Stimulated activated CD4-positive, alpha-beta T cell treated with anti-CD3 and anti-CD28 coated beads, Interleukin-12 subunit alpha, Interleukin-12 subunit beta, amount 100 ng/mL, for 4 hours (primary cell): ENCODE measurements around the gene EIF3I.

Experiments
- DNase-seq: peaks from one replicate; pipeline ENCODE4 v3.0.0-alpha.2; 2020

The EIF3I gene

GRCh38 chr1:32221980-32222755 lies at the start of gene EIF3I, which contains the start of gene TMEM234:
Gene EIF3I (plus strand): TSS chr1:32222407. CDS start chr1:32222442, 35 bp downstream.
Gene TMEM234 (minus strand): TSS chr1:32222353. CDS start chr1:32222322, 31 bp downstream.
- peak; percentile 85 for DNase-seq

- no peak for DNase-seq
Observed at GRCh38 chr1:32172621-32173245, 49.5 kb upstream of the EIF3I start.

- no peak for DNase-seq
Observed at GRCh38 chr1:32178380-32179192, 43.6 kb upstream of the EIF3I start.

- no peak for DNase-seq
Observed at GRCh38 chr1:32179193-32179442, 43.1 kb upstream of the EIF3I start.

GRCh38 chr1:32179443-32180185 lies 42.6 kb upstream of the EIF3I start, which contains the start of gene TXLNA:
Gene TXLNA (plus strand): TSS chr1:32179675. CDS start chr1:32180346, 671 bp downstream.
- DNase-seq, result peak; percentile 89

GRCh38 chr1:32180186-32181060 lies 41.8 kb upstream of the EIF3I start:
- peak; percentile 28 for DNase-seq

- DNase-seq, result no peak
Observed at GRCh38 chr1:32181065-32181464, 41.1 kb upstream of the EIF3I start.

GRCh38 chr1:32181563-32181962 lies 40.6 kb upstream of the EIF3I start:
- no peak for DNase-seq

- DNase-seq, result no peak
Observed at GRCh38 chr1:32182060-32182459, 40.1 kb upstream of the EIF3I start.

- DNase-seq, result no peak
Observed at GRCh38 chr1:32184650-32185049, 37.6 kb upstream of the EIF3I start.

GRCh38 chr1:32186077-32186476 lies 36.1 kb upstream of the EIF3I start:
- DNase-seq, result no peak

GRCh38 chr1:32186491-32186890 lies 35.7 kb upstream of the EIF3I start:
- no peak for DNase-seq

- no peak for DNase-seq
Observed at GRCh38 chr1:32187850-32188249, 34.4 kb upstream of the EIF3I start.

- DNase-seq, result no peak
Observed at GRCh38 chr1:32192220-32192948, 29.8 kb upstream of the EIF3I start.

GRCh38 chr1:32194984-32195383 lies 27.2 kb upstream of the EIF3I start:
- no peak for DNase-seq

- DNase-seq, result no peak
Observed at GRCh38 chr1:32195531-32195930, 26.7 kb upstream of the EIF3I start.

- no peak for DNase-seq
Observed at GRCh38 chr1:32195972-32196823, 26.0 kb upstream of the EIF3I start.

GRCh38 chr1:32197074-32197473 lies 25.1 kb upstream of the EIF3I start:
- DNase-seq, result no peak

- no peak for DNase-seq
Observed at GRCh38 chr1:32197837-32198236, 24.4 kb upstream of the EIF3I start.
